GM12865 (cell line): Measurements from ENCODE around the gene TTN.

Experiments
- DNase-seq: peaks from one replicate; pipeline ENCODE4 v3.0.0; 2010; ENCODE audit warnings: low read depth
- H3K4me3 ChIP-seq: 2 replicates; pipeline ENCODE4 v1.5.1; 2011; ENCODE audit warnings: mild to moderate bottlenecking, low read depth, low read length, control low read depth
- TF ChIP-seq, protein P1 (sequence below): IDR thresholded peaks from 2 replicates; pipeline ENCODE4 v1.5.1; 2011; ENCODE audit warnings: low read length, control low read depth, low read depth, inconsistent platforms; ENCODE audit not compliant: insufficient read depth; ENCODE audit errors: missing control alignments

The TTN gene

DNA sequence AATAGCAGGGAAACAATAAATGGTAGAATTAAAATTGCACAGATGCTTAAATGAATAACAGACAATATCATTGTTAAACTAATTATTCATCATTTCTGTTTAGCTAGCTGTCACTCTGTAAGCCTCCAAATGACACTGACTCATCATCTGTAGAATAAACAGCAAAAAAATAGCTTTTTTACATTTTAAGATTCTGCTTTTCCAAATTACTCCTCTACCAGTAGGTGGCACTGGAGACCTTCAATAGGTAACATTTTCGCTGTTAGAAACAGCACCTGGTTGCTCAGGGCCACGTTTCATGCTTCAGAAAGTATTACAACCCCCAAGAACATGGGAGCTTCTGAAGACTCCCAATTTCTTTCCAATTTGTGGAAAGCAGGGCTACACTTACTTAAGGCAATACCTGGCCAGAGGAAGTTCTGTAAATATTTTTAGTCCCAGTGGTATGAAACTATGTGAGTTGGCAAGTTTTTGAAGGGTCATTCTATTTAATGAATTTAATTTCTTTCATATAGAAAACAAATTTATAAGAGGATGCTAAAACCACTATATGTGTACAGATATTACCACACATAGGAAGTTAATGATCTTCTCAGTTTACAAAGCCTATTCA lies 45.4 kb downstream of the TTN start:
- TF ChIP-seq, protein P1, sequence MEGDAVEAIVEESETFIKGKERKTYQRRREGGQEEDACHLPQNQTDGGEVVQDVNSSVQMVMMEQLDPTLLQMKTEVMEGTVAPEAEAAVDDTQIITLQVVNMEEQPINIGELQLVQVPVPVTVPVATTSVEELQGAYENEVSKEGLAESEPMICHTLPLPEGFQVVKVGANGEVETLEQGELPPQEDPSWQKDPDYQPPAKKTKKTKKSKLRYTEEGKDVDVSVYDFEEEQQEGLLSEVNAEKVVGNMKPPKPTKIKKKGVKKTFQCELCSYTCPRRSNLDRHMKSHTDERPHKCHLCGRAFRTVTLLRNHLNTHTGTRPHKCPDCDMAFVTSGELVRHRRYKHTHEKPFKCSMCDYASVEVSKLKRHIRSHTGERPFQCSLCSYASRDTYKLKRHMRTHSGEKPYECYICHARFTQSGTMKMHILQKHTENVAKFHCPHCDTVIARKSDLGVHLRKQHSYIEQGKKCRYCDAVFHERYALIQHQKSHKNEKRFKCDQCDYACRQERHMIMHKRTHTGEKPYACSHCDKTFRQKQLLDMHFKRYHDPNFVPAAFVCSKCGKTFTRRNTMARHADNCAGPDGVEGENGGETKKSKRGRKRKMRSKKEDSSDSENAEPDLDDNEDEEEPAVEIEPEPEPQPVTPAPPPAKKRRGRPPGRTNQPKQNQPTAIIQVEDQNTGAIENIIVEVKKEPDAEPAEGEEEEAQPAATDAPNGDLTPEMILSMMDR = peak; percentile 76
- DNase-seq = peak; percentile 74
- H3K4me3 ChIP-seq = no peak overlapping the region

DNA sequence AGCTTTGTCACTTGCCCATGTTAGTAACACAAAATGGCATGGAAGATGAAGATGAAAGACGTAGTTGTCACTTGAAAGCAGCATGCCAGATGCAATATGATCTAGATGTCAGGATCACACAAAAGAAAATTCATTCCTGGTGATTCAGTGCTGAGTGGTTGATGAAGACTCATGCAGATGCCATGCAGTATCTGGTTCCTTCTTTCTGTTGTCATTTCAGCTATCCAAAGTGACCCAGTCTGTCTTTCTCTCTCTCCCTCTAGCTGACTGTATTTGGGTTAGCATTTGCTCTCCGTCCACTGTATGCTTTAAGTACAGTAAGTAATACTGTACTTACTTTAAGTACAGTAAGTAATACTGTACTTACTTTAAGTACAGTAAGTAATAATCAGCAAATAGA lies 50.4 kb downstream of the TTN start:
- TF ChIP-seq, protein P1 = no peak
- no peak overlapping the region for H3K4me3 ChIP-seq
- no peak for DNase-seq

GRCh38 chr2:178756343-178756742 lies 50.9 kb downstream of the TTN start:
- H3K4me3 ChIP-seq = no peak overlapping the region
- DNase-seq = no peak
- TF ChIP-seq, protein P1 = no peak

- TF ChIP-seq, protein P1 = no peak
- no peak for DNase-seq
- H3K4me3 ChIP-seq = no peak overlapping the region
Measured at GRCh38 chr2:178747767-178748166, 59.5 kb downstream of the TTN start.

DNA sequence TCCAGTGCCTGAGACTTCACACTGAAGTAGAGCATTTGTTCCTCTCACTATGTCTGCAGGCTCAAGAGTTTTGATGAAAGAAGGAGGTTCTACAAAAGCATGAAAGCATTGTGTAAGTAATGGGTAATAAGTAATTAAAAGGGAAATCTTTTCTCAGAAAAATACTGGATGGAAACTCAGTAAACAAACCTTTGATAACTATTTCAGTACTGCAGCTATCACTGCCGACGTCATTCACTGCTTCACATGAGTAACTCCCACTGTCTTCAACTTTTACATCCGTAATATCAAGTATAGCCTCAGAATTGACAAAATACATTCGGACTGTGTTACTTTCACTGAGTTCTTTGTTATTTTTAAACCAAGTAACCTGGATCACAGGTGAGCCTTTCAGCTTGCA lies 72.7 kb downstream of the TTN start:
- H3K4me3 ChIP-seq = no peak overlapping the region
- TF ChIP-seq, protein P1 = no peak
- no peak for DNase-seq

- TF ChIP-seq, protein P1 = no peak
- H3K4me3 ChIP-seq = no peak overlapping the region
- DNase-seq = no peak
Measured at GRCh38 chr2:178733975-178734374, 73.2 kb downstream of the TTN start.

DNA sequence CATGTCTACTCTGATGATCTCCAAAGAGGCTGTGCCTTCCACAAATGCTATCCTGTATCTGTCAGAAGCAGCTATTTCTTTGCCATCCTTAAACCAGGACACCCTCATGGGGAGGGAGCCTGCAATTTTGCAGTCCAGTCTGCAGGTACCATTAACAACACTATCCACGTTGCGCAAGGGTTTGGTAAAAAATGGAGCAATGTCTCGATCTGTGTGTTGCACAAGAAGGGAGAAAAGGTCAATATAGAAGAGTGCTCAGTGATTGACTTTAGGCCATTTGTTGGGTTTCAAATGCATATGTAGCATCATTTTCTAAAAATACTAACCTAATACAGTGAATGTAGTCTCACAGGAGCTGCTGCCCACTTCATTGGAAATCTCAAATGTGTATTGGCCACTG lies 74.3 kb downstream of the TTN start:
- no peak overlapping the region for H3K4me3 ChIP-seq
- no peak for DNase-seq
- TF ChIP-seq, protein P1 = no peak
